COR-L47 (cell line): ENCODE data around the gene SARDH.

Source experiments
- DNase-seq: peaks from one replicate; lab custom pipeline; 2025; lab: John Stamatoyannopoulos, UW

The SARDH gene

DNA sequence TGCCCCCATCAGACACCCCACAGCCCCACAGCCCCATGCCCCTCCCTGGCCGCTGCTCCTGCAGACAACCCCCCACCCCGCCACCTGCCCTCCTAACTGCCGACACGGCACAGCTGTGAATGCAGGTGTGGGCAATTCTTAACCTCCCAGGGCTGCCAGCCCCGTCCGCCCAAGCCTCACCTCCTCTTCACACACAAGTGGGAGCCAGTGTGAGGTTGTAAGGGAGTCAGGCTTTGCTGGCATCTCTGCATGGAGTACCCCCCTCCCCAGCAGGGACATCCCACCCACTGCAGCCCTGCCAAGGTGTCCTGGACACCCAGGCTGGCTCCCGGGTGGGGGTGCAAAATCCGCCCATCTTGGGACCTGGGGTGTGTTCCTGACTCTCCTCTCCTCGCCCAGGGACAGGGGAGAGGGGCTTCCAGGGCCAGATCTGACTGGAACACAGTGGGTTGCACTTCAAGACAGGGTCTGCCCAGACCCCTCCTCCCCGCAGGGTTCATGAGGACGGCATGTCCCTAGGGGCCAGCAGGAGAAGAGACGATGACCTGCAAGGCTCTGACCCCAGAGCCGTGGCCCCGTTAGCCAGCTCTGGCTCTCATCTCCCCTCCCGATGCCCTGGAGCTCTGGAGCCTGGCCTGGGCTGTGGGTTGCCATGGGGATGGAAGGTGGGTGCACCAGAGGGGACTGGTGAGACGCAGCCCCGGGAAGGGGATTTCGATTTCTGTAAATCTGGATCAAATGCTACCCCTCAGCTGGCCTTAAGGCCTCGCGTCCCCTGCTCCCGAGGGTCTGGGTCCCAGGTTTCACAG lies 34.4 kb downstream of the SARDH start:
- peak; percentile 74 for DNase-seq

- DNase-seq, result no peak
Measured at GRCh38 chr9:133702798-133703590, 35.2 kb downstream of the SARDH start.

GRCh38 chr9:133701981-133702797 lies 36.0 kb downstream of the SARDH start:
- no peak for DNase-seq

GRCh38 chr9:133701321-133701980 lies 36.7 kb downstream of the SARDH start:
- DNase-seq, result no peak

DNA sequence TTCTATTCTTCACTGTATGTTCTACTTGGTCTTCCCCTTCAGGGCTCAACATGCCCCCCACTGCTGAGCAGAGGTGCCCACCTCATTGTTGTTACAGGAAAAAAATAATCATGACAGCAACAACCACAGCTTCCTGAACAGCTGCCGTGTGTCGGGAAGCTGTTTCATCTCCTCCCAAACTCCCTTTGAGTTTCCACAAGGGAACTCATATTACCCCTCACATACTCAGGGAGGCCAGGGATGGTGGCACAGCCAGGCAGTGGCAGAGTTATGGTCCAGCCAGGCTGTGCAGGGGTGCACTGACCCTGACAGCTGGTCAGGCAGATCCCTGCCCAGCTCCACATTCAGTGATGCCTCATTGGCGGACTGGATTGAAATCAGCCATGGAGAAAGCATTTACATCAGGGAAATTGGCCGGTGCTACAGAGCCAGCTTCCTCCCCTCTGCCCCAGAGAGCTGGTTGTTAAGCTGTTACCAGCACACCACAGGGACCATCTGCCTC lies 37.3 kb downstream of the SARDH start:
- no peak for DNase-seq

GRCh38 chr9:133699546-133699945 lies 38.6 kb downstream of the SARDH start:
- no peak for DNase-seq

DNA sequence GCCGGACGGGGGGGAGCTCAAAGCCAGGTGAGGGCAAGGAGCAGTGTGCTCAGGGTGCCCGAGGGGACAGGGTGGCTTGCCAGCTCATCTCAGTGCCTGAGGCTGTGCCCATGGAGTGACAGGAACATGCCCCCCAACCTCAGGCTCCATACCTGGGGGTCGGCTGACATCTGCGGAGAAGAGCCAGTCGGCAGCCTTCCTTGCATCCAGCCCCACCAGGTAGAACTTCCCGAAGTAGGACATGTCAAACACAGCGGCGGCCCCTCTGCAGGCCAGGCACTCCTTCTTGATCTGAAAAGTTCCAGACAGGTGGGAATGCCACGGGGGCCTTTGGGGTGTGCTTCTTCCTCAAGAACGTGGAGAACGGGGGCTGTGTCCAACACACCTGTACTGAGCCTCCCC lies 42.1 kb downstream of the SARDH start:
- DNase-seq, result no peak

DNA sequence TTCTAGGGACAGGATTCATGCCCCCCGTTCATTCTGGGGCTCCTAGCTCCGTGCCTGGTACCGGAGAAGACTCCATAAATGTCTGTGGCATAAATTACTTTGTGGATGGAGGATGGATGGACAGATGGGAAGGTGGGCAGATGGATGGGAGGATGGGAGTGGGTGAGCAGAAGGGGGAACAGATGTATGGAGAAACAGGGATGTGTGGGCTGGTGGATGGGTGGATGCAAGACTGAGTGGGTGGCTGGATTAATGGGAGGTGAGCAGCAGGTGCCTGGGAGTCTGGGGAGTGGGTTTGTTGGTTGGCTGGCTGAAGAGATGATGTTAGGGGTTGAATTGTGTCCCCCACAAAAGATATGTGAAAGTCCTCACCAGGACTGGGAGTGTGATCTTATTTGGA lies 43.5 kb downstream of the SARDH start:
- no peak for DNase-seq

DNA sequence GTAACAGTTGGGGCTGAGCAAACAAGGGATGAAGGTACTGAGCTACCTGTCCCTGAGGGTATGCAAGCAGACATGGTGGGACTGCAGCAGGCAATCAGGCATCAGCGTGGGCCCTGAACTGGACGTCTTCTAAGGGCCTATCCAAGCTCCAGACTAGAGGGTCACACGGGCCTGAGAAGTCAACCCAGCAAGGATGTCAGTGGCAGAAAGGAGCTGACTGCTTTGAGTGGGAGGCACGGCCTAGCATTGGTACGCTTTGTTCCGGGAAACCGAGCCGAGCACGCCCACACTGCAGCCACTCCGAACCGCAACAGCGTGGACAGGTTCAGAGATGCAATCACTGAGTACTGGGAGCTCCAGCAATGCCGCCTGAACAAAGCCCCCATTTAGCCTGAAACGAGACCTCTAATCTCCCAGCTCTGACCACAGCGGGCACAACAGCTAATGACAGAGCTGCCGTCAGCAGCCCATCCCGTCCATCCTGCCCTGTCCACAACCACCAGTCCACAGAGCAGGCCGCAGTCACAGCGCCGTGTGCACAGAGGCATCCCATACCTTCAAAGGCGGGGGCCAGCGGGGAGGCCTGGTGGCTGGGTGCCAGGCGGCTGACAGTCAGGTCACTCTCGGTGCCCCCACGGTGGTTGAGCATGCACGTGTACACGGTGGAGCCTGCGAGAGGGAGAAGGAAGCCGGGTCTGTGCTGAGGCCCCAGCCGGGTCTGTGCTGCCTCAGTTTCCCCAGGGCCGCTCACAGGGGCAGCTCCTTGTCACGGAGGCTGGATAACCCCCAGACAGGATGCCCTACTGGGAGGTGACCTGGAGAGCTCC lies 44.2 kb downstream of the SARDH start:
- no peak for DNase-seq

- DNase-seq, result no peak
Measured at GRCh38 chr9:133693116-133693515, 45.0 kb downstream of the SARDH start.

DNA sequence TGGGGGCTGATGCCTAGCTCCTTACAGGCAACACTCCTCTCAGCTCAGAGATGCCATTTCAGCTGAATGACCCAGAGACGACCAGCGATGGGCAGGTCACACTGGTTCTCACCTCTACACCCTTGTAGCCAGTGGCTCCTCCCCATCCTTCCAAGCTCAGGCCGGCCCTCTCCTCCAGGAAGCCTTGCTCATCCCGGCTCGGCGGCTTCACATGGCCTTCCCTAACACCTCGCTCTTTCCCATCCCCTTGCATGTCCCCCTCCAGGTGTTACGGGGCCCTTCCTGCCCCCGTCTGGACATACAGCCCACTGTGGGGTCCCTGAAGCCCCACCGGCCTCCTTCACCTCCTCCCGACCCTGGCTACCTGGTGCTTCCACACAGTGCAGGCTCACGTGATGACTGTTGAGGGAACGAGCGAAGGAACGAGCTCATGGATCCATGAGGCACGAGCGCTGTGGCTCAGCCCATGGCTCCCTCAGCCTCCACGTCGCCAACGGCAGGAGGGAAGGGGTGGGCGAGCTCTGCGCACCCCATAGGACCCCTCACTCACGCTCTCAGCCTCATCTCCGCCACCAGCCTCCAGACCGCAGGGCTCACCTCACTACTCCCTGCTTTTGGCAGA lies 45.7 kb downstream of the SARDH start:
- DNase-seq, result no peak

DNA sequence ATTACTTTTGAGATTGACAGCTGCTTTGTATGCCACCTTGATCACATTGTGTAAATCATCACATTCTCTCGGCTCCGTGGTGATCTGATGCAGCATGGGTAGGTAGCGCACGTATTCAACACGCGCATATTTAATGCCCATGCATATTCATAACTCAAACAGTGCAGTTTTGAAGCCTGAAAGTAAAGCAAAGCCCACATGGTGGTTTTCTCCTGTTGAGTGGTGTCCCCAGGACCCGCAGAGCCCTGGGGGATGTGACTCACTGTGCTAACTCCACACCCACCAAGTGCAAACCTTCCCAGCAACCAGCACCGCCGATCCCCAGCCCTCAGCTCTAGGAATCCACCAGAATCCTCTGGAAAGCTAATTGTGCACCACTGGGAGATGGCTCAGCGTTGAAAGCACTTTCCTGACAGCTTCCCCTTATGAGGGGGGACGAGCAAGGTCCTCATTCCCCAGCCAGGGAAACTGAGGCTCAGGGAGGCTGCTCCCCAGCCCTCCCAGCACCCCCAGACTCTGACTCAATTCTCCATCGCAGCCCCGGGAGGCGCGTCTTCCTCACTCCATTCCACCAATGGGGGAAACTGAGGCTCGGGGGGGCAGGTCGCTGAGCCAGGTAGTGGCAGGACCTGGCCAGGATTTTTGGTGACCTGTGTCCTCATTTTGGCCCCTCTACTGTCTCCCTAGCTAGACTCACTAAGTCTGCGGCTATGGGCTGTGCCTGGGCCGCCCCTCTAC lies 46.4 kb downstream of the SARDH start:
- peak; percentile 57 for DNase-seq

GRCh38 chr9:133691191-133691590 lies 47.0 kb downstream of the SARDH start:
- no peak for DNase-seq

DNA sequence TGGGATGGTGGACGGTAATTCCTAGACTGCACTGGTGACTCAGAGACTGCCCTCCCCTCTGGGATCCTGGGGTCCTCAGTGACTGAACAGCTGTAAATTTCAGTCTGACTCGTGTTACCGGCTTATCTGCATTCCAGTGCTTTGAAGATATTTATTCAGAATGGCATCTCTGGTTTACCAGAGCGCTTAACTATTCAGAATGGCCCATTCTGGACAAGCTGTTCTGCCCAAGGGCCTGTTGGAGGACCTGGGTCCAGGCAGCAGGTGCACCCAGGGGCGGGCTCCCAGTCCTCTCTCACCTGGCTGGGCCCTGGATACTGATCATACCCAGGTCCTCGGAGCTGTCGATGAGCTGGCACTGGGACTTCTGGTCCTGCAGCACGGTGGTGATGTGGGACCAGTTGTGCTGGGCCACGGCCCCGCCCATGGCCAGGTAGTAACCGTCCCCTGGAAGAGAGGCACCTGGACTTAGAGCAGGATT lies 48.0 kb downstream of the SARDH start:
- DNase-seq, result no peak

DNA sequence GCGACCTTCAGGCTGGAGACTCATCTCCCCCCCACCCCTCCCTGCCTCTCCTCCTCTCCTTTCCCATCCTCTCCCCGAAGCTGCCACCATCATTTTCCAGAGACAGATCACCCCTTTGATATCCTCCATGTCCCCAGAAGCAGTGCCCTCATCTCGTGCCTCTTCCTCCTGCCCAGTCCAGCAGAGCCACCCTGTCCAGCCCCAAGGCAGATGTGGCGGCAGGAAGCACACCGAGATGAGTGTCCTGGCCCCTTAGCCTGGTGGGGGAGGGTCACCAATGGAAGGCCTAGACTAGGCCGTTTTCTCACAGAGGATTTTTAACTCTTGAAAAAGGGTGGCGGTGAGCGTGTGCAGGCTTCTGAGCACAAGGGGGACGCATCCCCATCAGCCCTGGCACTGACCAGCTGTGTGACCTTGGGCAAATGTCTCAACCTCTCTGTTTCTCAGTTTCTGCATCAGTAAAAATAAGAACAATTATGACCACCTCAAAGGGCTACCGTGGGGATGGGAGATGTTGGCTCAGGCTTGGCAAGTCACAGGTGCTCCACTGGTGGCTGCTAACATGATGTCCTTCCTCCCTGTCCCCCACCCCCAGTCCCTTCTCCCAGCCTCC lies 48.9 kb downstream of the SARDH start:
- no peak for DNase-seq

DNA sequence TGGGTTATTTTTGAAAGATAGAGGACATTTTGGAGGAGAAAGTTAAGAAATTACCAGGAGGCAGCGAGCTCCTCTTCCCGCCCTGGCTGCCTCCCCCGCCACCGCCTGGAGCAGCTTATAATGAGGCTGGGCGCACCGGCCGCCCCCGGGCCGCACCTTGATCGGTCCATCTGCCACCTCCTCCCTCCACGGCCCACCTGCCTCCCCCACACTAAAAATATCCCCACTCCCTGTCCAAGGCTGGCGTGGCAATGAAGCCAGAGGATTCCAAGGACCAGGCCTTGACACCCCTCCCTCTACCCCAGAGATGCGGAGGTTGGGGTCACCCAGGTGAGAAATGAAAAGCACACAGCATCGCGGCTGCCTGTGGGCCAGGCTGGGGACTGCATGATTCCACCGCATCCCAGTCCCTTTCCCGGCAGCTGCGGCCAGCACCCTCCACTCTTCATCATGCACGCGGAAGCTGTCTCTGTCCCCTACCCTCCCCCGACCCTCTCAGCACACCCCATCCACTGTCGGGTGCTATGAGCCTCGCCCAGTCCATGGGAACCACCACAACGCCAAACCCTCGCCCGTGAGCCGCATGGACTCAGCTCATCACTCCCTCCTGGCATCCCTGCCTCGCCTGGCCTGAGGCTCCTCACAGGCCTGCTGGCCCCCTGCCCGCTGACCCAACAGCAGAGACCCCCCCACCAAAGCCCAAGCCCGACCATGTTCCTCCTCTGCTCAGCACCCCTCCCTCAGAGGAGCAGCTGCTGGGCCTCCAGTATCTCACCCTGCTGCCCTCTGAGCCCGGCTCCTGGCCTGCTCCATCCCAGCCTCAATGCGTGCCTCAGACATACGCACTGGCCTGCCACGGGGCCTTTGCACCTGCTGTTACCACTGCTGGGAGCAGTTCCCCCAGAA lies 50.0 kb downstream of the SARDH start:
- no peak for DNase-seq

DNA sequence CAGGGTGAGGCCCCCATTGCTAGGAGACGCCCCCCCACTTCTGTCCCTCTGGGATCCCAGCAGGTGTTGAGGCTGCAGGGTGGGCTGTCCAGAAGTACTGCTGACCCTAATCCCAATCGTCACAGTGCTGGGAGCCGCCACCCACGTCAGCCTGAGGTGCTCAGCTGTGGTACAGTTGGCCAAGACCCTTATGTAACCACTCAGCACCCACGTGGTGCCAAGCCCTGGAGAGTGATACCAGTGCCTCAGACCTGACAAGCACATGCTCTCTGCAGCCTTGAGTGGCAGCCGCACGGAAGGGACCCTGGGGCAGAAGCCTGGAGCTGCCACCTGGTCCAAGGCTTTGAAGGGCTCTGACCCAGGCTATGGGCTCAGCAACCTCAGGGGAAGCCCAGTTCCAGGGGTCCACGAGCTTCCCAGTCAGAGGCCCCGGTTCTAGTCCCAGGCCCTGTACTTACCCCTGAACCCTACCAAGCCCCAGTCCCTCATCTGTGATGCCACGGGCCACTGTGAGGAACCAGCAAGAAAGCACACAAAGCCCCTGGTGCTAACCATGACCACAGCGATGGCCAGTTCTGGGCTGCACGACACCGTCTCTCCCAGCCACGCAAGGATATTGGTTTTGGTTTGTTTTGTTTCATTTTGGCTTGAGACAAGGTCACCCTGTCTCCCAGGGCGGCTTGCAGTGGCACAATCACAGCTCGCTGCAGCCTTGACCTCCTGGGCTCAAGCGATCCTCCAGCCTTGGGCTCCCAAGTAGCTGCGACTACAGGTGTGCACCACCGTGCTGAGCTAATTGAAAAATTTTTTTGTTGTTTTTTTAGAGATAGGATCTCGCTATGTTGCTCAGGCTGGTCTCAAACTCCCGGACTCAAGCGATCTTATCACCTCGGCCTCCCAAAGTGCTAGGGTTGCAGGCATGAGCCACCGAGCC lies 51.2 kb downstream of the SARDH start:
- no peak for DNase-seq
